Heart left ventricle (tissue), 13 donors: Measurements from ENCODE around the gene CRHR1.

Experiments used
- CTCF ChIP-seq, 12 donors: fragments of 200-600 bp; sonication (generic) in 4 of 12; IDR thresholded peaks; one replicate each; pipeline versions ENCODE4 v1.5.0 to v1.8.0; 2018 to 2022; ENCODE audit warnings: antibody characterized with exemption in 12 of 12, mild to moderate bottlenecking in 5 of 12
- POLR2A ChIP-seq, 2 donors: fragments of 450-650 bp; IDR thresholded peaks; one replicate each; pipeline ENCODE4 v1.6.1; 2017; ENCODE audit warnings: antibody characterized with exemption in 2 of 2, mild to moderate bottlenecking in 2 of 2, moderate library complexity in 2 of 2
- donor health status: ischemic (EF 13 %, LVEDD 7.1; RV severe dilation, severe dysfunction).
- donor health status: DM: no; HTN: yes; CAD: no.
- donor health status: DM: no; HTN: no; CAD: no.
- donor health status: ischemic (EF 25% LVEDD 6.9; RV normal size, moderate dysfunction).
- donor health status: ischemic (EF 25% LVEDD 5.7; RV mildly dilated, moderate dysfunction).
- donor health status: ischemic (EF 35%, LVEDD 5.7; RV mildly dilated, moderate dysfunction).
- donor health status: nonischemic (EF 11% LVEDD 7.7; RV severe dilation, severe dysfunction).
- donor health status: DM: yes; HTN: yes; CAD: no.
- donor health status: PGD.
- donor health status: ischemic (EF 29% LVEDD 5.4; RV normal size, mild dysfunction).
- donor health status: nonischemic (EF 23%, LVEDD 6.1; RV moderate dilation, normal function).

- TF ChIP-seq CTCF (IDR thresholded peaks at IDR 0.05) = no peak
- TF ChIP-seq POLR2A (IDR thresholded peaks at IDR 0.05) = no peak
Observed at GRCh38 chr17:45851464-45851863, 67.3 kb downstream of the CRHR1 start.
